ENCODE measurements around the gene TMEM40. TPM values are rescaled to one million over a fixed set of nuclear protein-coding genes. Genes with fewer than 3 reads are reported as not detected.

TMEM40 gene
- total and polyA plus RNA-seq, 2 donors (not counting 1 experiment from before 2014, with no cell fraction given) = 0.33 TPM; not detected in 1

- no peaks in the 10 kb centered on the region for H3K36me3 ChIP-seq (replicated peaks in 1 of 2; ENCODE audit: control extremely low read depth in 1 of 2, control insufficient read depth in 1 of 2, extremely low read depth in 1 of 2, insufficient read depth in 2 of 2, low read length in 1 of 2)
- H4K20me1 ChIP-seq (ENCODE audit: control insufficient read depth, insufficient read depth, low read length, poor library complexity, severe bottlenecking) = no peaks in the 10 kb centered on the region
- DNase-seq = no peak
- peaks cover 0 to 2% (median 0%) of the 10 kb centered on the region in 4 experiments for H3K27me3 ChIP-seq (replicated peaks in 1 of 4; ENCODE audit: control extremely low read depth in 1 of 4, control insufficient read depth in 3 of 4, insufficient read depth in 4 of 4, low read length in 3 of 4)
- ChIA-PET CTCF (interaction anchor here (0.7 kb wide), 1 partner anchor 57 kb away, joined by 3 read pairs; no protein-coding TSS in a partner anchor), POLR2A (no interaction called here)
- Mint-ChIP-seq H3K9me3 (ENCODE audit: insufficient read depth) (no peaks in the 10 kb centered on the region), H3K27ac (no peak overlapping the region), H3K4me1 (peaks cover 40% of the 10 kb centered on the region), H3K4me3 (no peak overlapping the region), H3K27me3 (peaks cover 4% of the 10 kb centered on the region)
- no peaks in the 10 kb centered on the region for H3K79me2 ChIP-seq (ENCODE audit: control insufficient read depth, insufficient read depth, low read length)
- H3K4me2 ChIP-seq (replicated peaks; ENCODE audit: low read depth, low read length, poor library complexity, severe bottlenecking) = no peak overlapping the region
- no peak overlapping the region for H2AFZ ChIP-seq (ENCODE audit: insufficient read depth, low read depth, low read length, poor library complexity, severe bottlenecking)
- no peaks in the 10 kb centered on the region for H3K9me3 ChIP-seq (ENCODE audit: control extremely low read depth in 1 of 3, control insufficient read depth in 2 of 3, insufficient read depth in 1 of 3, low read length in 2 of 3)
- H3K4me3 ChIP-seq (ENCODE audit: control extremely low read depth in 1 of 5, extremely low read depth in 1 of 5, insufficient read depth in 1 of 5, low read depth in 2 of 5, low read length in 4 of 5) = no peak overlapping the region
- peaks cover 26 to 28% of the 10 kb centered on the region in 2 donors for H3K4me1 ChIP-seq (ENCODE audit: control insufficient read depth in 2 of 2, insufficient read depth in 2 of 2, low read length in 2 of 2)
- intact Hi-C loops (cut with micrococcal nuclease) = no loop called here
- H3K9ac ChIP-seq (ENCODE audit: low read length) = no peak overlapping the region
- no peak for ATAC-seq (ENCODE audit: low read depth)
- no CpG with 5 or more reads among the region's 2 CpGs for WGBS (ENCODE audit: insufficient coverage)
- H3K27ac ChIP-seq (ENCODE audit: low read length in 2 of 2) = no peak overlapping the region
- TF ChIP-seq CTCF (IDR thresholded peaks at IDR 0.05) (no peak), EZH2 (IDR thresholded peaks at IDR 0.05; ENCODE audit: borderline replicate concordance, insufficient read depth, low read depth, low read length, poor library complexity, severe bottlenecking) (no peak)
Measured at GRCh38 chr3:12752809-12753208, 6.2 kb downstream of the TMEM40 start.

DNA sequence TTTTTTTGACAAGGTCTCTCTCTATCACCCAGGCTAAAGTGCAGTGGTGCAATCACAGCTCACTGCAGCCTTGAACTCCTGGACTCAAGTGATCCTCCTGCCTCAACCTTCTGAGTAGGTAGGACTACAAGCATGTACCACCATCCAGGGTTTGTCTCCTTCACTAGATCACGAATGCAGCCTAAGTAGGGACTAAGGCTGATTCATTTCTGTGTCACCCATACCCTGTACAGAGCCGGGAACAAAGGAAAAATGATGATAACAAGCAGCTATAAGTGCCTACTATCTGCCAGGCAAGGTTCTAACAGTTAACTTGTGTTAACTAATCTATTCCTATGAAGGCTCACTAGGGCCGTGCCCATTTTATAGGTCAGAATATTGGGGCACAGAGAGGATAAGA lies 7.0 kb downstream of the TMEM40 start:
- CTCF ChIA-PET = no interaction called here
- POLR2A ChIA-PET = no interaction called here
- WGBS (ENCODE audit: insufficient coverage) = 0% methylated on average over 1 of the region's 3 CpGs
- H2AFZ ChIP-seq (ENCODE audit: insufficient read depth, low read depth, low read length, poor library complexity, severe bottlenecking) = no peak overlapping the region
- H3K27me3 ChIP-seq (replicated peaks in 1 of 4; ENCODE audit: control extremely low read depth in 1 of 4, control insufficient read depth in 3 of 4, insufficient read depth in 4 of 4, low read length in 3 of 4) = peaks cover 0 to 2% (median 0%) of the 10 kb centered on the region in 4 experiments
- peaks cover 4% of the 10 kb centered on the region for H3K27me3 Mint-ChIP-seq
- H4K20me1 ChIP-seq (ENCODE audit: control insufficient read depth, insufficient read depth, low read length, poor library complexity, severe bottlenecking) = no peaks in the 10 kb centered on the region
- H3K4me3 Mint-ChIP-seq = no peak overlapping the region
- no peak overlapping the region for H3K27ac ChIP-seq (ENCODE audit: low read length in 2 of 2)
- intact Hi-C loops (cut with micrococcal nuclease) = no loop called here
- no peak overlapping the region for H3K4me2 ChIP-seq (replicated peaks; ENCODE audit: low read depth, low read length, poor library complexity, severe bottlenecking)
- no peaks in the 10 kb centered on the region for H3K9me3 ChIP-seq (ENCODE audit: control extremely low read depth in 1 of 3, control insufficient read depth in 2 of 3, insufficient read depth in 1 of 3, low read length in 2 of 3)
- H3K4me3 ChIP-seq (ENCODE audit: control extremely low read depth in 1 of 5, extremely low read depth in 1 of 5, insufficient read depth in 1 of 5, low read depth in 2 of 5, low read length in 4 of 5) = no peak overlapping the region
- DNase-seq (no peak), ATAC-seq (ENCODE audit: low read depth) (no peak)
- peaks cover 26 to 28% of the 10 kb centered on the region in 2 donors for H3K4me1 ChIP-seq (ENCODE audit: control insufficient read depth in 2 of 2, insufficient read depth in 2 of 2, low read length in 2 of 2)
- no peaks in the 10 kb centered on the region for H3K36me3 ChIP-seq (replicated peaks in 1 of 2; ENCODE audit: control extremely low read depth in 1 of 2, control insufficient read depth in 1 of 2, extremely low read depth in 1 of 2, insufficient read depth in 2 of 2, low read length in 1 of 2)
- no peaks in the 10 kb centered on the region for H3K9me3 Mint-ChIP-seq (ENCODE audit: insufficient read depth)
- no peak for TF ChIP-seq EZH2 (IDR thresholded peaks at IDR 0.05; ENCODE audit: borderline replicate concordance, insufficient read depth, low read depth, low read length, poor library complexity, severe bottlenecking)
- no peak for TF ChIP-seq CTCF (IDR thresholded peaks at IDR 0.05)
- peaks cover 35% of the 10 kb centered on the region for H3K4me1 Mint-ChIP-seq
- peak overlapping the region; percentile 3 for H3K27ac Mint-ChIP-seq
- H3K9ac ChIP-seq (ENCODE audit: low read length) = no peak overlapping the region
- H3K79me2 ChIP-seq (ENCODE audit: control insufficient read depth, insufficient read depth, low read length) = no peaks in the 10 kb centered on the region

All from B cell (primary cell).